DOHH2 (cell line): ENCODE data around the gene ARL14EP.

Experiments used
- CTCF ChIP-seq: fragments of 200-600 bp; sonication (generic); IDR thresholded peaks from one replicate; pipeline ENCODE4 v1.5.1; 2014; ENCODE audit warnings: antibody characterized with exemption, mild to moderate bottlenecking, low read depth, low read length; ENCODE audit not compliant: poor library complexity, severe bottlenecking
- EZH2phosphoT487 ChIP-seq: fragments of 200-600 bp; sonication (generic); IDR thresholded peaks from 2 replicates; pipeline ENCODE4 v1.6.1; 2017; ENCODE audit warnings: borderline replicate concordance, mild to moderate bottlenecking, antibody characterized with exemption, low read length, moderate library complexity, mixed read lengths

- TF ChIP-seq EZH2phosphoT487 = no peak
- TF ChIP-seq CTCF = no peak
Measured at GRCh38 chr11:30295178-30295885, 27.6 kb upstream of the ARL14EP start.
